ENCODE data around the gene ERFE. TPM values are rescaled to one million over a fixed set of nuclear protein-coding genes. Genes with fewer than 3 reads are reported as not detected.
"Not testable (repeated sequence)": the region's sequence is repeated elsewhere in the genome, so short reads cannot be mapped to it uniquely, and the experiment has no call there.

Gene ERFE
- total RNA-seq, 2 donors from 2014 or later, result 0.79 to 2.3 TPM

DNA sequence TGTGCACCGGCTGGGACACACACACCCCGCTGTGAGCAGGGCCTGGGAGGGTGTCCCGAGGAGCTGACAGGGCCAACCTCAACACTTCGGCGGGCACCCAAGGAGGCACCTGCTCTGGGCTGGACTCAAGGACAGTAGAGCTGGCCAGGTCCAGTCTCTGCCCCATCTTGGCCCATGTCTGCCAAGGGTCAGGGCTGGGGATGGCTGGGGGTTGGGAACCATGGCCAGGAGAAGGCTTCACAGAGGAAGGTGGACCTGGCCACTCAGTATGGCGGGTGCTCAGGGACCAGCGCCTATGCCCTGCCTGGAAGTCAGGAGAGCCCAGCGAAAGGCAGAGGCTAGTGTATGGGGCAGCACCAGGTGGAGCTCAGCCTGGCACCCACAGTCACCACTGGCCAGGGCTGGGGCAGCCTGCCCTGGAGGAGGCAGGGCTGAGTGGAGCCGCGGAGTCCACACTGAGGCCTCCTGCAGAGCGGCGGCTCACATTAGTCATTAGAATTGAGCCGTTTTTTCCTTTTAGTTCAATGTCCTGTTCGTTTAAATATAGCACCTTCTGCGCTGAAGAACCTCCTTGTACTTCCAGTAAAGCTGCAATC lies 4.2 kb downstream of the ERFE start:
- intact Hi-C loops (cut with DNase I), result no loop called here
- no peak for DNase-seq (ENCODE audit: low spot score)

DNA sequence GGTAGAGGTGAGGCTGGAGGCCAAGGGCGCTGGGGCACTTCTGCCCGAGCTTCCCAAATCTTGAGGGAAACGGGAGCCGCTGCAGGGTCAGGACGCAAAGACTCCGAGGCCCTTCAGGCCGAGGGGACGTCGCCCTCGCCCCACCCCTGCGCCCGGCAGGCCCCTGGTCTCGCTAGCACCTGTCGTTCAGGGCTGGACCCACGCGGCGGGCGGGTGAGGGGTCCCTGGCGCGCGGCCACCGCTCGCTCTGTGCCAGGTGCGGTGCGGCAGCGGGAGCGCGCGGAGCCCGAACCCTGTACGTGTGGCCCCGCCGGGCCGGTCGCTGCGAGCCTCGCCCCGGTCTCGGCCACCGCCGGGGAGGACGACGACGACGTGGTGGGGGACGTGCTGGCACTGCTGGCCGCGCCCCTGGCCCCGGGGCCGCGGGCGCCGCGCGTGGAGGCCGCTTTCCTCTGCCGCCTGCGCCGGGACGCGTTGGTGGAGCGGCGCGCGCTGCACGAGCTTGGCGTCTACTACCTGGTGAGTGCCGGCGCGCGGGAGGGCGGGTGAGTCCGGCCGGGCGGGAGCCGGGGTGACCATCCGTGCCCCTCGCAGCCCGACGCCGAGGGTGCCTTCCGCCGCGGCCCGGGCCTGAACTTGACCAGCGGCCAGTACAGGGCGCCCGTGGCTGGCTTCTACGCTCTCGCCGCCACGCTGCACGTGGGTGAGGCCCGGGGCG lies 4.9 kb downstream of the ERFE start:
- intact Hi-C loops (cut with DNase I), result no loop called here
- peak; percentile 77 for DNase-seq (ENCODE audit: low spot score)

- no peak for DNase-seq (ENCODE audit: low spot score)
Measured at GRCh38 chr2:238164906-238165287, 6.1 kb downstream of the ERFE start.

GRCh38 chr2:238165288-238165921 lies 6.6 kb downstream of the ERFE start:
- peak; percentile 77 for DNase-seq (ENCODE audit: low spot score)
- intact Hi-C loops (cut with DNase I), result no loop called here

More at GRCh38 chr2:238164906-238165287, 6.1 kb downstream of the ERFE start:
- intact Hi-C loops (cut with DNase I), result no loop called here

DNA sequence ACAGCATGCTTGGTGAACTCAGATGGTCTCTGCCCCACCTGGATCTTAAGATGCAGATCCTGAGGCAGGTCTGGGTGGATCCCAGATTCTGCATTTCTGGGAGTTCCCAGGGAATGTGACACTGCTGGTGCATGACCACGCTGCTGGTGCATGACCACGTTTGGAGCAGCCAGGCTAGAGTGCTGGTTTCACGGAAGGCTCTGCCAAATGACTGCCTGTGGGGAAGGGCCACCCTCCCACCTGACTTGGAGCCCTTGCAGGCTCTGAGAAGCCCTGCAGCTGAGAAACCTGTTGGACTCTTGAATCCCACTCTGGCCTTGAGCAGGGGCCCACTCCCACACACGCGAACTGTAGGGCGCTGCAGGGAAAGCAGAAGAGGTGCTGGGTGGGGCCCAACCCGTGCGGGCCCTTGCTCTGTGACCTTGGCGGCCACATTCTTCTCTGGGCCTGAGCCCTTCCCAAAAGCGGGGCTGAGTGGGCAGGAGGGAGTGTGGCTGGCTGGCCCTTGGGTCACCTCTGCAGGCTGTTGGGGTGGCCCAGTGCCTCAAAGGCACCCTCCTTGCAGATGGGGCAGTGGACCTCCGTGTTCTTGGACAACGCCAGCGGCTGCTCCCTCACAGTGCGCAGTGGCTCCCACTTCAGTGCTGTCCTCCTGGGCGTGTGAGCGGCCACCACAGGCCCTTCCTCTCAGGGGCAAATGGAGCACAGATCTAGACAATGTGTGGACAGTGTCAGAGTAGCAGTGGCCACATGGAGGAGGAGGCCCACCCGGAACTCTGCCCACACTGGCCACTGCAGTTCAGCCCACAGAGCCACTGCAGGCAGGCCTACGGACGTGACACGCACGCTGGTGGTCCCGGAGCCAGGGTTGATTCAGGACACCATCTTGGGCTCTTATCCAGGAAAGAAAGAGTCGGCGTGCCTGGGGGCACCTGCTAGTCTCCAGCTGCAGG lies 7.9 kb downstream of the ERFE start:
- intact Hi-C loops (cut with DNase I), result no loop called here
- peak; percentile 80 for DNase-seq (ENCODE audit: low spot score)

- DNase-seq (ENCODE audit: low spot score), result no peak
Measured at GRCh38 chr2:238167344-238167715, 8.6 kb downstream of the ERFE start.

GRCh38 chr2:238167761-238168160 lies 9.0 kb downstream of the ERFE start:
- intact Hi-C loops (cut with DNase I), result no loop called here
- DNase-seq (ENCODE audit: low spot score), result no peak

More at GRCh38 chr2:238167344-238167715, 8.6 kb downstream of the ERFE start:
- intact Hi-C loops (cut with DNase I), result no loop called here

GRCh38 chr2:238168196-238169047 lies 9.7 kb downstream of the ERFE start:
- intact Hi-C loops (cut with DNase I), result no loop called here
- DNase-seq (ENCODE audit: low spot score), result no peak

DNA sequence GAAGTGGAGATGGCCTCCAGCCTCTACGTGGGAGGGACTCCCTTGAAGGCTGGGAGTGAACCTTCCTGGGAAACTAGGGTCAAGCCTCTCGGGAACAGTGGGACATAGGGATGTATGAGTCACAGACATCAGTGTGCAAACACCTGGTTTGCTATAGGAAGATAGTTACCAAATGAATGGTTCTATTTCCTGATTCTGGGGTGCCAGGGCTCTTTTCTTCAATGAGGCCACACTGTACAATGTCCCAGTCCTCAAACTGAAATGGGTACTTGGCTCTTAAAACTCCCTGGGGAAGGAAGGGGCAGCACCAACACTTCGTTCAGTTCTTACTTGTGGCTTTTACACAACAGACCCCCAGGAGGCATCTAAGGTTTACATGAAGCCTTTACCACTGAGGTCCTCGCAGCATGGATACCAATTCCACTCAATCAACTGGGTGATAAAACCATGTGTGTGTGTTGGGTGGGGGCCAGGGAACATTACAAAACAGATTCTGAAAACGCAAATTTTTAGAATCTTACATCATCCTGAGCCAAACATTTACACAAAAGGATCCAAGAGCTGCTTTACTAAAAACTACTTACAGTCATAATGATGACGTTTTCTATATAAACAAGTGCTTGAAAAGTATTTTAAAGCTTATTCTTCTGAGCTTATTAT lies 10.4 kb downstream of the ERFE start:
- intact Hi-C loops (cut with DNase I), result no loop called here
- no peak for DNase-seq (ENCODE audit: low spot score)

GRCh38 chr2:238169708-238170251 lies 11.0 kb downstream of the ERFE start:
- intact Hi-C loops (cut with DNase I), result no loop called here
- no peak for DNase-seq (ENCODE audit: low spot score)

DNA sequence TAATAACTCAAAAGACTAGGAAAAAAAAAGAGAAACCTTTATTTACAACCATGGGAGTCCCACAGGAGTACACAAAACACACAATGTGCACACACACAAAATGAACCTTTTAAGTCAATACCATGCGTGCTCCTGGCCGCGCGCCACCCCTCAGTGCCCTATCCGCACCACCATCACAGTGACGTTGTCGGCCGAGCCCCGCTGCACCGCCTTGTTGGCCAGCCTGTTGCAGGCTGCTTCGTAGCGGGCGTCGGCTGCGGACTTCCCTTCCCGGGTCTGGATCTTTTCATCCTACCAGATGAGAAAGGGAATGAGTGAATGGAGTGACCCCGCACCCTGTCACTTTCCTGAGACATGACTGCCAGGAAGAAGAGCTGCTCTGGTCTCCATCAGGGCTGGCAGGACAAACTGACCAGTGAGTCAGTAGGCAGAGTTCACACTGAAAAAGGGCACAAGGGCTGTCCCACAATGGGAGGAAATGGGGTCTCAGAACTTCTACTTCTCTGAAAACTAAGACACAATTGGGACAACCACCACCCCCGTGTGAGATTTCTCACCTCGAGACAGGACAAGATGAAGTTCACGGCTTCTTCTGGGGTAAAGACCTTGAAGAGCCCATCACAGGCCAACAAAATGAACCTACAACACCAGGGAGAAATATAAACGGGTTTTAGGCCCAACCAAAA lies 11.8 kb downstream of the ERFE start:
- intact Hi-C loops (cut with DNase I), result no loop called here
- no peak for DNase-seq (ENCODE audit: low spot score)

DNA sequence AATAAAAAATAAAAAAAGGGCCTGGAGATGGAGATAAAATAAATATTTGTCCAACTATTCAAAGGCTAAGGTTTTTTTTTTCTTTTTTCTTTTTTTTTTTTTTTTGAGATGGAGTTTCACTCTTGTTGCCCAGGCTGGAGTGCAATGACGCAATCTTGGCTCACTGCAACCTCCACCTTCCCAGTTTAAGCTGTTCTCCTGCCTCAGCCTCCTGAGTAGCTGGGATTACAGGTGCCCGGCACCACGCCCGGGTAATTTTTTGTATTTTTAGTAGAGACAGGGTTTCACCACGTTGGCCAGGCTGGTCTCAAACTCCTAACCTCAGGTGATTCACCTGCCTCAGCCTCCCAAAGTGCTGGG lies 12.3 kb downstream of the ERFE start:
- intact Hi-C loops (cut with DNase I); DNase-seq (ENCODE audit: low spot score): not testable (repeated sequence)

DNA sequence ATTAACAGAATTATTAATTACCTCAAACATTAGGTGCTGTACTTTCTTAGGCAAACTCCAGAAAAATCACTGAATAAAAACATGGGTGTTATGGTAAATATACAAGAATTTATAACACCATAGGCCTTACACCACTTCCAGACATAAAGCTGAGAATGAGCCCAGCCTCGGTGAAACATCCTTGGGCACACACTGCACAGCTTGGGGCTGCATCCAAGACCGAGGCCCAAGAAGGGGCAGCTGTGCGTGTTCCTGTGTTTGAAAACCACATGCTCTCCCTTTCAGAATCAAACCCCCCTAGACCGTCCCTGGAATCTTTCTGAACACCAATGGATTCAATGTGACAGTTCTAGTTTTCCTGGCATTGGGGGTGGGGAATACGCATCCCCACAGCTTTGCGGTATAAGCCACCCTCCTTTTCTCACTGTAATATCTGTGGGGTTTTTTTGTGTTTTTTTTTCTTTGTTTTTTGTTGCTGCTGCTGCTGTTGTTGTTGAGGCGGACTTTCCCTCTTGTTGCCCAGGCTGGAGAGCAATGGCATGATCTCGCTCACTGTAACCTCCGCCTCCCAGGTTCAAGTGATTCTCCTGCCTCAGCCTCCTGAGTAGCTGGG lies 12.9 kb downstream of the ERFE start:
- intact Hi-C loops (cut with DNase I), result no loop called here
- DNase-seq (ENCODE audit: low spot score), result no peak

GRCh38 chr2:238172439-238172838 lies 13.7 kb downstream of the ERFE start:
- intact Hi-C loops (cut with DNase I), result no loop called here
- no peak for DNase-seq (ENCODE audit: low spot score)

- no peak for DNase-seq (ENCODE audit: low spot score)
- intact Hi-C loops (cut with DNase I), result no loop called here
Measured at GRCh38 chr2:238173692-238174091, 14.9 kb downstream of the ERFE start.

DNA sequence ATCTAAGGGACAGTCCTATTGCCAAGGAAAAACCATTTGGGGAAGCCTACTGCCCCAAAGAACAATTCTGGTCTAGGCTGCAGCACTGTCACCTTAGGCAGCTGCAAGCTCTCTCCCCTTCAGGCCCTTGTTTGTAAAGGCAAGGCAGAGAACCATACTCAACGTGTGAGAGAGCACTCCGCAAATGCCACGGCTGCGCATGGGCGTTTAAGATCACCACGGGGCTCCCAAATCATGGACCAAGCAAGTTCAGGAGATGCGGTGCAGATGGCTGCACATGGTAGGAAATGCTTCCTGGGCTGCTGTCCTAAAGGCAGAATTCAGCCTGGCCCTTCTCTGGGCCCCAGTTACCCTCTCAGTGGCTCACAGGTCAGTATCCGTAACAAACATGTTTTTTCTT lies 15.5 kb downstream of the ERFE start:
- intact Hi-C loops (cut with DNase I), result no loop called here
- no peak for DNase-seq (ENCODE audit: low spot score)

DNA sequence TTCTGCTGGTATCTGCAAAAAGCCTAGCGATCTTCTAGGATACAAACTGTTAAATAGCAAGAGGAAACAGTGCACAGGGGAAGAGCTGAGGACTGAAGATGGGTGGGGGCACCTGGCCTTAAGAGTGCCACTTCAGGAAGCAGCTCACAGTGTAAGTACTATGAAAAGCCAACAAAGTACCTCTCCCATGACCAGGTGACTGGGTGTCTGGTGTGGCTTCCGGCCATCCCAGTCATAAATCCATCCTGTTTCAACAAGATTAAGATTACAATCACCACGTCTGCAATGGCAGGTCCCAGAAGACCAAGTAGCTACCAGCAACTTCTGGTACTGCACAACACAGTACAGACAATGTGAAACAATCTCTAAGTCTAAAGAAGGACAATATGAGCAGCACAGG lies 15.9 kb downstream of the ERFE start:
- DNase-seq (ENCODE audit: low spot score), result no peak
- intact Hi-C loops (cut with DNase I), result no loop called here

Measured in posterior vena cava (tissue), 2 donors.